NT2/D1 (cell line): ENCODE data around the gene AQP7.

Experiments used
- DNase-seq: peaks from one replicate; pipeline ENCODE4 v3.0.0-alpha.2; 2011; ENCODE audit warnings: low read depth, low spot score
- H3K27me3 ChIP-seq: 2 replicates; pipeline ENCODE4 v1.6.0; 2011; ENCODE audit warnings: mild to moderate bottlenecking; ENCODE audit not compliant: insufficient read length, insufficient read depth
- H3K36me3 ChIP-seq: 2 replicates; pipeline ENCODE4 v1.6.1; 2011; ENCODE audit warnings: mild to moderate bottlenecking, low read length, mixed read lengths; ENCODE audit not compliant: insufficient read depth, insufficient read length
- H3K4me1 ChIP-seq: 2 replicates; pipeline ENCODE4 v1.5.1; 2011; ENCODE audit not compliant: insufficient read depth, insufficient read length
- H3K4me3 ChIP-seq: 2 replicates; pipeline ENCODE4 v1.5.1; 2011; ENCODE audit warnings: low read depth; ENCODE audit not compliant: insufficient read length
- H3K9ac ChIP-seq: 2 replicates; pipeline ENCODE4 v1.6.0; 2011; ENCODE audit warnings: low read depth; ENCODE audit not compliant: insufficient read length
- H3K9me3 ChIP-seq: 2 replicates; pipeline ENCODE4 v1.5.1; 2011; ENCODE audit warnings: mild to moderate bottlenecking, low read length; ENCODE audit not compliant: insufficient read depth
- SUZ12 ChIP-seq: IDR thresholded peaks from 2 replicates; pipeline ENCODE4 v1.6.1; 2011; ENCODE audit not compliant: insufficient read length, insufficient read depth; ENCODE audit errors: extremely low read depth
- YY1 ChIP-seq: IDR thresholded peaks from 2 replicates; pipeline ENCODE4 v1.6.1; 2011; ENCODE audit not compliant: insufficient read length, insufficient read depth
- ZNF274 ChIP-seq: IDR thresholded peaks from 2 replicates; pipeline ENCODE4 v1.6.1; 2011; ENCODE audit warnings: mild to moderate bottlenecking, low read depth, low read length

AQP7 gene

GRCh38 chr9:33380390-33381094 is 21.8 kb downstream of the AQP7 start:
- H3K4me3 ChIP-seq = no peak overlapping the region
- peak overlapping the region; percentile 29 for H3K9ac ChIP-seq
- H3K36me3 ChIP-seq = peaks cover 9% of the 10 kb centered on the region
- no peaks in the 10 kb centered on the region for H3K27me3 ChIP-seq
- peaks cover 25% of the 10 kb centered on the region for H3K4me1 ChIP-seq
- no peak for DNase-seq
- TF ChIP-seq SUZ12 (no peak), ZNF274 (no peak), YY1 (no peak)
- H3K9me3 ChIP-seq = no peaks in the 10 kb centered on the region

DNA sequence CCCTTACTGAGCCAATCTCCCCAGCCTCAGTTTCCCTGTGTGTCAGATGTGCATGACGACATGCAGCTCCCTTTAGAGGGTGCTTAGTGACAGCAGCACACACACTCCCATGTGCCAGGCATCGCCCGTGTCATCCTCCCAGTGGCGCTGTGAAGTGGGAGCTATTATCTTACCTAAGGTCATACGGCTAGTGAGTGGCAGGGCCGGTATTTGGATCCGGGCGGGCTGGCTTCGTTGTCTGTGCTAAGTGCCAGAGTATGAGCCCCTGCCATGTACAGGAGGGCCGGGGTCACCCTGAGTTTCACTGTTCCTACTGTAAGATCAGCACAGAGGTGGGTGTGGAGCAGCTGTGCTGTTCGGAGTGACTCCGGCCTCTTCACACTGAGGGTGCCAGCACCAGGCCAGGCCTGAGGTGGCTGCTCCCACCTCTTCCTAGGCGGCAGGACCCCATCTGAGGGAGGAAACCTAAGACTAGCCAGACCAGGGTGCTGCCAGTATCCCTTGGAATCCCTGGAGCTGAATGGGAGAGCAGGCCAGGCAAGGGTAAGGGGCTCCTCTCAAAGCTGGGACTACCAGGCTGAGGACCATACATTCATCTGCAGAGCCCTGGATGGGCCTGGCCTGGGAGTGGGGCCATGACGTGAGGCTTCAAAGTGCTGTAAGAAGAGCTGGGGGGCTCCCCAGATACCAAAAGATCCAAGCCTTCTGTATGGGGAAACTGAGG is 22.5 kb downstream of the AQP7 start:
- Histone ChIP-seq H3K9me3 (no peaks in the 10 kb centered on the region), H3K27me3 (no peaks in the 10 kb centered on the region), H3K9ac (no peak overlapping the region), H3K4me3 (no peak overlapping the region), H3K36me3 (peaks cover 9% of the 10 kb centered on the region), H3K4me1 (peaks cover 25% of the 10 kb centered on the region)
- no peak for DNase-seq
- TF ChIP-seq ZNF274 (no peak), YY1 (no peak), SUZ12 (no peak)

GRCh38 chr9:33378121-33378795 is 24.1 kb downstream of the AQP7 start:
- no peak for DNase-seq
- Histone ChIP-seq H3K4me1 (peaks cover 24% of the 10 kb centered on the region), H3K4me3 (no peak overlapping the region), H3K27me3 (no peaks in the 10 kb centered on the region), H3K9me3 (no peaks in the 10 kb centered on the region), H3K36me3 (peaks cover 19% of the 10 kb centered on the region), H3K9ac (no peak overlapping the region)
- TF ChIP-seq SUZ12 (no peak), YY1 (no peak), ZNF274 (no peak)

DNA sequence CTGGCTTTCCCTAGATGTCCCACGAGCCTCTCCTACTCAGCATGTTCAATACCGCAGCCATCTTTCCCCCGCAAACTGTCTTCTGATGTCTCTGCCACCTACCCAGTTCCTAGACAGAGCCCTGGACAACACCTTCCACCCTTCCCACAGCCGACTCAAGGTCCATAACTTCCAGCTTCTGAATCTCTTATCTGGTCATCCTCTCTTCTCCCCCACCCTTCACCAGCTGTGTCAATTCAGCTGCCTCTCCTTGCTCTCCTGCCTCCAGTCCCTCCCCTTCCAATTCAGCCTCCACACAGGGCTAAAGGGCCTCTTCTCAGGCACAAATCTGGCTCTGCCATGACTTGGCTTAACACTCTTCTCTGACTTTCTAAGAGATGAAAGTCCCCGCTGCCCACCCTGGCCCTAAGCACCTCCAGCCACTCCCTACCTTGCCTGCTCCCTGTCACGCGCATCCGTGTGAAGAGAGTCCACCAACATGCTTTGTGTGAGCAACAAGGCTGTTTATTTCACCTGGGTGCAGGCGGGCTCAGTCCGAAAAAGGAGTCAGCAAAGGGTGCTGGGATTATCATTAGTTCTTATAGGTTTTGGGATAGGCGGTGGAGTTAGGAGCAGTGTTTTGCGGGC is 25.2 kb downstream of the AQP7 start:
- TF ChIP-seq SUZ12 (no peak), ZNF274 (no peak), YY1 (no peak)
- DNase-seq = no peak
- peak overlapping the region; percentile 16 for H3K9ac ChIP-seq
- H3K4me3 ChIP-seq = no peak overlapping the region
- H3K27me3 ChIP-seq = no peaks in the 10 kb centered on the region
- H3K36me3 ChIP-seq = peaks cover 29% of the 10 kb centered on the region
- H3K4me1 ChIP-seq = peaks cover 32% of the 10 kb centered on the region
- H3K9me3 ChIP-seq = no peaks in the 10 kb centered on the region

DNA sequence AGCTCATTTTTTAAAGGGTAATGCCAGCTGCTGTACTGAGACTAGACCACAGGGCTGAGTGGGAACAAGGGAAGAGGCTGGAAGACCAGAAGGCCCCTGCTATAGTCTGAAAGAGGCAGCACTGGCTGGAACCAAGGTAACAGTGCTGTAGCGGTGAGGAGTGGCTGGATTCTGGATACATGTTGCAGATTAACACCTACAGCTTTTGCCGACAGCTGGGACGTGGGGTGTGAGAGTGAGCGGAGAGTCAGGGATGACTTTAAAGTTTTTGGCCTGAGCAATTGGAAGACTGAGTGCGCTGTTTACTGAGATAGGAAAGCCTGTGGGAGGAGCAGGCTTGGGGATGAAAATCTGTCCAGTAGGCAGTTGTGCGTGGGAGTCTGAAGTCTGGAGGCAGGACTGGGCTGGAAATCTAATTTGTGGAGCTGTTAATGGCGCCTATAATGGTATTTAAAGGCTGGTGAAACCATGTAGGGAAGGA is 26.5 kb downstream of the AQP7 start:
- Histone ChIP-seq H3K9me3 (no peaks in the 10 kb centered on the region), H3K27me3 (no peaks in the 10 kb centered on the region), H3K9ac (peak overlapping the region; percentile 77), H3K4me3 (peak overlapping the region; percentile 46), H3K4me1 (peaks cover 27% of the 10 kb centered on the region), H3K36me3 (peaks cover 41% of the 10 kb centered on the region)
- DNase-seq = no peak
- TF ChIP-seq SUZ12 (no peak), ZNF274 (no peak), YY1 (no peak)

DNA sequence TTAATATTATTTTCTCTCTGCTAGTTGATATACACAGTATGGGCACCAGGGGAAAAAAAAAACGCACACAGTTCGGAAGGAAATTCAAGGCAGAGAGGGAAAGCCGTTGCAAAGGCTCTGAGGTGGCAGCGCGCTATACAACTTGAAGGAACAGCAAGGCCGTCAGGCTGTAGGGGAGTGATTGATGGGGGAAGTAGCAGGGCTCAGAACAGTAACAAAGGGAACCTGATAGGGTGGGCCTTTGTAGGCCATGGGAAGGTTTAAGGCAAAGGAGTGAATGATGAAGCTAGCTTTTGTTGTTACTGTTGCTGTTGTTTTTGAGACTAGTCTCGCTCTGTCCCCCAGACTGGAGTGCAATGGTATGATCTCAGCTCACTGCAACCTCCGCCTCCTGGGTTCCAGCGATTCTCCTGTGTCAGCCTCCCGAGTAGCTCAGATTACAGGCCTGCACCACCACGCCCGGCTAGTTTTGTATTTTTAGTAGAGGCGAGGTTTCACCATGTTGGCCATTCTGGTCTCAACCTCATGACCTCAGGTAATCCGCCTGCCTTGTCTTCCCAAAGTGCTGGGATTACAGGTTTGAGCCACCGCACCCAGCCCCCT is 27.0 kb downstream of the AQP7 start:
- DNase-seq = no peak
- no peak for TF ChIP-seq YY1
- TF ChIP-seq ZNF274 = no peak
- TF ChIP-seq SUZ12 = no peak

More for the DNA sequence above, 27.0 kb downstream of the AQP7 start:
- Histone ChIP-seq H3K4me3 (peak overlapping the region; percentile 46), H3K9me3 (no peaks in the 10 kb centered on the region), H3K27me3 (no peaks in the 10 kb centered on the region), H3K36me3 (peaks cover 44% of the 10 kb centered on the region), H3K4me1 (peaks cover 22% of the 10 kb centered on the region), H3K9ac (peak overlapping the region; percentile 77)
